RWPE2 (cell line): ENCODE data around the gene NCOA4.
"Not testable (repeated sequence)": the region's sequence is repeated elsewhere in the genome, so short reads cannot be mapped to it uniquely, and the experiment has no call there.

Source experiments
- ATAC-seq: fragments of 200-7000 bp; cut with Tn5 transposase; 3 replicates; pipeline ENCODE4 v1.9.1; 2021; ENCODE audit warnings: low read depth
- DNase-seq: peaks from one replicate; pipeline ENCODE4 v3.0.0-alpha.2; 2020; ENCODE audit warnings: low spot score
- H3K27ac ChIP-seq: fragments of 450-650 bp; 2 replicates; pipeline ENCODE4 v1.5.1; 2017; ENCODE audit warnings: mild to moderate bottlenecking; ENCODE audit not compliant: poor library complexity, severe bottlenecking
- H3K27me3 ChIP-seq: fragments of 250-450 bp; sonication (Bioruptor Pico); 2 replicates; pipeline ENCODE4 v1.5.1; 2021; ENCODE audit warnings: mild to moderate bottlenecking, moderate library complexity; ENCODE audit not compliant: insufficient read depth, poor library complexity, severe bottlenecking
- H3K36me3 ChIP-seq: fragments of 250-450 bp; sonication (Bioruptor Pico); 2 replicates; pipeline ENCODE4 v1.5.1; 2020; ENCODE audit warnings: low read depth, mild to moderate bottlenecking, moderate library complexity
- H3K4me1 ChIP-seq: fragments of 250-450 bp; sonication (Bioruptor Pico); 2 replicates; pipeline ENCODE4 v1.5.1; 2021; ENCODE audit warnings: mild to moderate bottlenecking, moderate library complexity; ENCODE audit not compliant: insufficient read depth, poor library complexity, severe bottlenecking
- H3K4me3 ChIP-seq: fragments of 250-450 bp; sonication (Bioruptor Pico); 2 replicates; pipeline ENCODE4 v1.5.1; 2021; ENCODE audit warnings: mild to moderate bottlenecking, moderate library complexity; ENCODE audit not compliant: severe bottlenecking
- H3K9me3 ChIP-seq: fragments of 250-450 bp; sonication (Bioruptor Pico); 2 replicates; pipeline ENCODE4 v1.5.1; 2021; ENCODE audit warnings: mild to moderate bottlenecking, moderate library complexity; ENCODE audit not compliant: severe bottlenecking
- TF ChIP-seq, protein P1 (sequence below): fragments of 450-650 bp; IDR thresholded peaks from one replicate; pipeline ENCODE4 v1.5.1; 2017; ENCODE audit warnings: mild to moderate bottlenecking, moderate library complexity; ENCODE audit not compliant: poor library complexity, severe bottlenecking

NCOA4 gene

DNA sequence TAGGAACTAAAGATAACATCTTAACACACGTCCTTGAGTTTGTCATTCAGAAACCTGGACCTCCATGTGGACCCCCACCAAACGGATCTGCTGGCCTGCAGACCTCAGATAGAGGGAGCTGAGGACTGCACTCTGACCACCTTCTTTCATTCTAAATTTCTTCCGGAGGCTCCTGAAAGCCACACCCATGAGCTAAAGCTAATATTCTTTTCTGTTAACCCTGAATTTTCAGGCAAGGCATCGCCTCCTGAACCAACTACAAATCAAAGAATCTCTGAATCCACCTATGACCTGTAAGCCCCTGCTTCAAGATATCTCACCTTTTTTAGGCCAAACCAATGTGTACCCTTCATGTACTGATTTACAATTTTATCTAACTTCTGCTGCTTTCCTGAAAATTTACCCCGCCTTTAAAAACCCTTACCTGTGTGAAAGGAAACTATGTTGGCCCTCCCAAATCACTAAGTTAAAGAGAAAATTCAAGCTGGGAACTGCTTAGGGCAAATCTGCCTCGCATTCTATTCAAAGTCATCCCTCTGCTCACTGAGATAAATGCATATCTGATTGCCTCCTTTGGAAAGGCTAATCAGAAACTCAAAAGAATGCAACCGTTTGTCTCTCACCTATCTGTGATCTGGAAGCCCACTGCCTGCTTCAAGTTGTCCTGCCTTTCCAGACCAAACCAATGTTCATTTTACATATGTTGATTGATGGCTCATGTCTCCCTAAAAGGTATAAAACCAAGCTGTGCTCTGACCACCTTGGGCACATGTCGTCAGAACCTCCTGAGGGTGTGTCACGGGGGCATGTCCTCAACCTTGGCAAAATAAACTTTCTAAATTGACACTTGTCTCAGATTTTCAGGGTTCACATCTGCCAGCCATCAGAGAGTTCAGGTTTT lies 23.4 kb upstream of the NCOA4 start:
- ATAC-seq: no peak

DNA sequence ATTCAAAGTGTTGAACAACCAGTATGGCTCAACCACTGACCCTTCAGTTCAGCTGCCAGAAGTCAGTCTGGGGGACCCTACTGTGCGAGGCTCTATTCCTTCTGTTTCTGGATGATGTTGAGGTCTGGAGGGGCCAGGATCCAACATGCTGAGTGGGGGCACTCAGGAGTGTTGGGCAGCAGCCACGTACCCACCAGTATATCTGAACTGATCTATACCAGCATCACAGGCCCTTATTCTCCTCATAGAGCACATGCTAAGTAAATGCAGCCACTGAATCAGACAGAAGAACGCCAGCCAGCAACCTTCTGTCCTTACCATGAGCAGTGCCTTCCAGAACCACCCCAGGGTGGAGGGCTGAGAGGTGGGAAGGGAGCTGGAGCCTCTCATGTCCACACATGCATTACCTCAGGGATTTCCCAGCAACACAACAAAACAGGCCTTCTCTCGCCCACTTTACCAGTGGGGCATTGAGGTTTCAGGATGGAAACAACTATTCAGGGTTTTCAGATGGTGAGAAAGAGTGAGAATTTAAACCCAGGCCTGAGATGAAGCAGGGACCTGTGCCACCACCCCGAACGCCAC lies 22.5 kb upstream of the NCOA4 start:
- DNase-seq (no peak), ATAC-seq (no peak)
- no peak overlapping the region for H3K27ac ChIP-seq
- no peak overlapping the region for H3K4me3 ChIP-seq
- TF ChIP-seq, protein P1, sequence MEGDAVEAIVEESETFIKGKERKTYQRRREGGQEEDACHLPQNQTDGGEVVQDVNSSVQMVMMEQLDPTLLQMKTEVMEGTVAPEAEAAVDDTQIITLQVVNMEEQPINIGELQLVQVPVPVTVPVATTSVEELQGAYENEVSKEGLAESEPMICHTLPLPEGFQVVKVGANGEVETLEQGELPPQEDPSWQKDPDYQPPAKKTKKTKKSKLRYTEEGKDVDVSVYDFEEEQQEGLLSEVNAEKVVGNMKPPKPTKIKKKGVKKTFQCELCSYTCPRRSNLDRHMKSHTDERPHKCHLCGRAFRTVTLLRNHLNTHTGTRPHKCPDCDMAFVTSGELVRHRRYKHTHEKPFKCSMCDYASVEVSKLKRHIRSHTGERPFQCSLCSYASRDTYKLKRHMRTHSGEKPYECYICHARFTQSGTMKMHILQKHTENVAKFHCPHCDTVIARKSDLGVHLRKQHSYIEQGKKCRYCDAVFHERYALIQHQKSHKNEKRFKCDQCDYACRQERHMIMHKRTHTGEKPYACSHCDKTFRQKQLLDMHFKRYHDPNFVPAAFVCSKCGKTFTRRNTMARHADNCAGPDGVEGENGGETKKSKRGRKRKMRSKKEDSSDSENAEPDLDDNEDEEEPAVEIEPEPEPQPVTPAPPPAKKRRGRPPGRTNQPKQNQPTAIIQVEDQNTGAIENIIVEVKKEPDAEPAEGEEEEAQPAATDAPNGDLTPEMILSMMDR: no peak
- H3K36me3 ChIP-seq: no peaks in the 10 kb centered on the region
- H3K27me3 ChIP-seq: no peaks in the 10 kb centered on the region
- H3K4me1 ChIP-seq: no peaks in the 10 kb centered on the region
- H3K9me3 ChIP-seq: no peaks in the 10 kb centered on the region

More for the DNA sequence above, 23.4 kb upstream of the NCOA4 start:
- no peaks in the 10 kb centered on the region for H3K36me3 ChIP-seq
- no peaks in the 10 kb centered on the region for H3K27me3 ChIP-seq
- TF ChIP-seq, protein P1: no peak
- no peaks in the 10 kb centered on the region for H3K9me3 ChIP-seq
- no peak for DNase-seq
- no peaks in the 10 kb centered on the region for H3K4me1 ChIP-seq
- H3K4me3 ChIP-seq: no peak overlapping the region
- H3K27ac ChIP-seq: no peak overlapping the region

DNA sequence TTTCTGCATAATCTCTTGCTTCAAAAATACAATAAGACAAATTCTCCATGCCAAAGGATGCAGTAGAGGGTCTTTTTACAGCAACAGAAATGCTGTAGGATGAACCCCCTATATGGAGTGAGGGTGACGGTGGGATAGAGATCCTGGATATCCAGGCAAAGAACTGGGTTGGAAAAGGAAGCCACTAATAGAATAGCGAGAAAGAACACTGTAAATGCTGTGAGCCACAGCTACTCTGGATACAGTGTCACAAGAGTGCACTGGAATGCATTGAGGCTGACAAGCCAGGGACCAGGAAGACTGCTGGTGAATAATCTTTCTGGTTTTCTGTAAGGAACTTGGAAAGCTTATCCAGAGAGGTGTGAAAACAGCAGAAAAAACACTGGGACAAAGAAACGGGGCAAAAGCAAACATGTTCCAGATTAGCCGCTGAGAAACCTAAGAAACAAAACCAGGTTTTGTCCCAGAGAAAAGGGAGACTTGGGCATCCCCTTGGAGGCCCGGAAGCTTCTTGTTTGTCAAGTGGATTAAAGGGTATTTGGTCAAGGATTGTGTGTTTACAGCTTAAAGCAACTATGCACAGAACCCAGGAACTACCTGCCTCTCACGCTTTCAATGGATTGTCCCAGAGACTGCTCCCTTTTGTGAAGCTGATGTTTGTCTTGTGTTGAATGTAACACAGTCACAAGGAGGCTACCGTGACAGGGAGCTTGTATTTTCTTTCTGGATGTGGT lies 21.8 kb upstream of the NCOA4 start:
- Histone ChIP-seq H3K27ac (no peak overlapping the region), H3K36me3 (no peaks in the 10 kb centered on the region), H3K4me3 (no peak overlapping the region), H3K4me1 (no peaks in the 10 kb centered on the region), H3K27me3 (no peaks in the 10 kb centered on the region), H3K9me3 (no peaks in the 10 kb centered on the region)
- DNase-seq (no peak), ATAC-seq (no peak)
- TF ChIP-seq, protein P1: no peak

DNA sequence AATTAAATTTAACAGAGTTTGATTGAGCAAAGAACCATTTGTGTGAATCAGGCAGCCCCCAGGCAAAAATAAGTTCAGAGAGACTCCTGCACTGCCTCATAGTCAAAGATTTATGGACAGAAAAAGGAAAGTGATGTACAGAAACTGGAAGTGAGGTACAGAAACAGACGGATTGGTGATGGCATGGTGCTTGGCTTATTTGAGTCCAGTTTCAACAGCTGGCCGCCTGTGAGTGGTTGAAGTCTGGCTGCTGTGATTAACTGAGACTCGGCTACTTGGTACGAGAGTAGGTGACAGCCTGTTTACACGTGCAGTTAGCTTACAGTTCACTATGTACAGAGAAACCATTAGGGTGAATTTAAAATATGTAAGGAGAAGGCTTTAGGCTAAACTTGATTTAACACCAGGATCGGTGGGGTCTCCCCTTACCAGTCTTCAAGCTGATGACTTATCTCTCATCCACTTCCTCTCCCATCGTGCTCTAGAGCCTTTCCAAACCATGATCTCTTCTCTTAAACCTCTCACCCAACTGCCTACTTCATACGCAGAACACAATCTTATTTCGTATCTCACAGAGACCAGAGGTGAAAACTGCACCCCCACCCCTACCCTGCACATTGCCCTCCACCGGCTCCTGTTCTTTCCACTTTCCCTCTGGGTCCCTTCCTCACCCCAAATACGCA lies 20.7 kb upstream of the NCOA4 start:
- no peaks in the 10 kb centered on the region for H3K36me3 ChIP-seq
- no peaks in the 10 kb centered on the region for H3K27me3 ChIP-seq
- TF ChIP-seq, protein P1: no peak
- H3K27ac ChIP-seq: no peak overlapping the region
- DNase-seq (no peak), ATAC-seq (no peak)
- no peak overlapping the region for H3K4me3 ChIP-seq
- H3K4me1 ChIP-seq: no peaks in the 10 kb centered on the region
- H3K9me3 ChIP-seq: no peaks in the 10 kb centered on the region

DNA sequence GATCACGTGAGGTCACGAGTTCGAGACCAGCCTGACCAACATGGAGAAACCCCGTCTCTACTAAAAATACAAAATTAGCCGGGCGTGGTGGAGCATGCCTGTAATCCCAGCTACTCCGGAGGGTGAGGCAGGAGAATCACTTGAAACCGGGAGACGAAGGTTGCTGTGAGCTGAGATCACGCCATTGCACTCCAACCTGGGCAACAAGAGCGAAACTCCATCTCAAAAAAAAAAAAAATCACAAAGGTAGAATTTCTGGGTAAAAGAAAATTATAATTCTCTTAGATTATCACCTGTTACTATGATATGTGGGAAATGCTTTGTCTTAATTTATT lies 19.0 kb upstream of the NCOA4 start:
- ATAC-seq, H3K27me3 ChIP-seq, DNase-seq, H3K36me3 ChIP-seq, H3K9me3 ChIP-seq, H3K4me3 ChIP-seq, H3K4me1 ChIP-seq, H3K27ac ChIP-seq: not testable (repeated sequence)
